ENCODE measurements around the gene CBLN2.
A peak's percentile ranks its signal among the peaks of the same experiment; 100 is the strongest.

CBLN2 gene

DNA sequence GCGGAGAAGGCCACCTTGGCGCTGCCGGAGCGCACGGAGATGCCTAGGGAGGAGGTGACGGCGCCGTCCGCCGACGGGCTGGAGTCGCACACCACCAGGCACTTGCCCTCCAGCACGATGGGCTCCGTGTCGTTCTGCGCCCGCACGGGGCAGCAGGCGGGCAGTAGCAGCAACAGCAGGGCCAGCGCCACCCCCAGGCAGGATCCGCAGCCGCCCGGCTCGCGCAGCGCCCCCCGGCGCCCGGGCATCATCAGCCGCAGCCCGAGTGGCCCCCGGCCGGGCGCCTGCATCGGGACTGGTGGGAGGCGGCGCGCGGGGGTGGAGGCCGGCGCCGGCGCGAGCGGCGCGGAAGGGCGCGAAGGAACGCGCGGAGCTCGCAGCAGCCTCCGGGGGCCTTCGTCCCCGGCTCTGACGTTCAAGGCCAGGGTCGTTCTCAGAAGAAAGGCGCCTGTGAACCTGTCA, 2.2 kb downstream of the CBLN2 start:
- no peaks in the 10 kb centered on the region for H3K9me3 ChIP-seq (ENCODE audit: control insufficient read depth, low read length)
- peaks cover 63% of the 10 kb centered on the region for H3K27me3 ChIP-seq (replicated peaks; ENCODE audit: control insufficient read depth, insufficient read depth, low read length)
- H3K36me3 ChIP-seq (ENCODE audit: control insufficient read depth, insufficient read depth, low read length, severe bottlenecking) = no peaks in the 10 kb centered on the region
- H3K9ac ChIP-seq (ENCODE audit: low read length) = no peak overlapping the region
- H3K4me1 ChIP-seq (ENCODE audit: control insufficient read depth, insufficient read depth, low read length) = peaks cover 7% of the 10 kb centered on the region
- DNase-seq (ENCODE audit: low read depth) = no peak
- H3K4me3 ChIP-seq (ENCODE audit: low read length) = no peak overlapping the region

- Histone ChIP-seq H3K9me3 (ENCODE audit: control insufficient read depth, low read length) (no peaks in the 10 kb centered on the region), H3K4me3 (ENCODE audit: low read length) (no peak overlapping the region), H3K9ac (ENCODE audit: low read length) (no peak overlapping the region), H3K27me3 (replicated peaks; ENCODE audit: control insufficient read depth, insufficient read depth, low read length) (peaks cover 57% of the 10 kb centered on the region), H3K4me1 (ENCODE audit: control insufficient read depth, insufficient read depth, low read length) (peaks cover 7% of the 10 kb centered on the region), H3K36me3 (ENCODE audit: control insufficient read depth, insufficient read depth, low read length, severe bottlenecking) (no peaks in the 10 kb centered on the region)
- DNase-seq (ENCODE audit: low read depth) = no peak
Observed at GRCh38 chr18:72539901-72540300, 4.2 kb downstream of the CBLN2 start.

DNA sequence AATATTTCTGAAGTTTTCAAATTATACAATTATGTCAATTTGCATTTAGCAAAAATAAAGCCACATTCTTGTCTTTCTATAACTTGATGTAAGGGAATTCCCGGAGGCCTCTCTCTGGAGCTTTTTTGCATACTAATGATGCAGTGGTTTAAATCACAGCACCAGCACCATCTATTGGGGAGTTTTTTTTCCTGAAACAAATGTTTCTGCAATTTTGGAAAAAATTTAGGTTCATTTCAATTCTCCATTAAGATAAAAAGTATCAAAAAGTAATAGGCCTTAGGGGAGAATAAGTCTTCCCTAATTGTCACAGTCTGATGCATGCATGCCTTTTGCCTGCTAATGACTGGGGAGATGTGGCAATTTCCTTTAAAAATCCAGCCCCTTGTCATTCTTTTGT, 13.5 kb downstream of the CBLN2 start:
- Histone ChIP-seq H3K36me3 (ENCODE audit: control insufficient read depth, insufficient read depth, low read length, severe bottlenecking) (no peaks in the 10 kb centered on the region), H3K27me3 (replicated peaks; ENCODE audit: control insufficient read depth, insufficient read depth, low read length) (no peaks in the 10 kb centered on the region), H3K9me3 (ENCODE audit: control insufficient read depth, low read length) (no peaks in the 10 kb centered on the region), H3K9ac (ENCODE audit: low read length) (no peak overlapping the region), H3K4me3 (ENCODE audit: low read length) (no peak overlapping the region), H3K4me1 (ENCODE audit: control insufficient read depth, insufficient read depth, low read length) (no peaks in the 10 kb centered on the region)
- DNase-seq (ENCODE audit: low read depth) = peak; percentile 53

DNA sequence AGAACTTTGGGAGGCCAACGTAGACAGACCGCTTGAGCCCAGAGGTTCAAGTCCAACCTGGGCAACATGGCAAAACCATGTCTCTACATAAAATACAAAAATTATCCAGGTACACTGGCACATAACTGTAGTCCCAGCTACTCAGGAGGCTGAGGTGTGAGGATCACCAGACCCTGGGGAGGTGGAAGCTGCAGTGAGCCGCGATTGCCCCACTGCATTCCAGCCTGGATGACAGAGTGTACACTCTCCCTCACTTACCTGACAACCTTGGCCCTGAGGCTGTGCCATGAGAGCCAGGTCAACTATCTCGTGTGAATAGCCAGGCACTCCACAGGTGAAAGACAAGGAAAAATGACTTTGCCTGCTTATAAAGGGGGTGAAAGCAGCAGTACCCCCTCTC, 39.3 kb downstream of the CBLN2 start:
- Histone ChIP-seq H3K4me3 (ENCODE audit: low read length) (no peak overlapping the region), H3K36me3 (ENCODE audit: control insufficient read depth, insufficient read depth, low read length, severe bottlenecking) (no peaks in the 10 kb centered on the region), H3K9me3 (ENCODE audit: control insufficient read depth, low read length) (no peaks in the 10 kb centered on the region), H3K27me3 (replicated peaks; ENCODE audit: control insufficient read depth, insufficient read depth, low read length) (no peaks in the 10 kb centered on the region), H3K9ac (ENCODE audit: low read length) (no peak overlapping the region), H3K4me1 (ENCODE audit: control insufficient read depth, insufficient read depth, low read length) (no peaks in the 10 kb centered on the region)
- DNase-seq (ENCODE audit: low read depth) = no peak

DNA sequence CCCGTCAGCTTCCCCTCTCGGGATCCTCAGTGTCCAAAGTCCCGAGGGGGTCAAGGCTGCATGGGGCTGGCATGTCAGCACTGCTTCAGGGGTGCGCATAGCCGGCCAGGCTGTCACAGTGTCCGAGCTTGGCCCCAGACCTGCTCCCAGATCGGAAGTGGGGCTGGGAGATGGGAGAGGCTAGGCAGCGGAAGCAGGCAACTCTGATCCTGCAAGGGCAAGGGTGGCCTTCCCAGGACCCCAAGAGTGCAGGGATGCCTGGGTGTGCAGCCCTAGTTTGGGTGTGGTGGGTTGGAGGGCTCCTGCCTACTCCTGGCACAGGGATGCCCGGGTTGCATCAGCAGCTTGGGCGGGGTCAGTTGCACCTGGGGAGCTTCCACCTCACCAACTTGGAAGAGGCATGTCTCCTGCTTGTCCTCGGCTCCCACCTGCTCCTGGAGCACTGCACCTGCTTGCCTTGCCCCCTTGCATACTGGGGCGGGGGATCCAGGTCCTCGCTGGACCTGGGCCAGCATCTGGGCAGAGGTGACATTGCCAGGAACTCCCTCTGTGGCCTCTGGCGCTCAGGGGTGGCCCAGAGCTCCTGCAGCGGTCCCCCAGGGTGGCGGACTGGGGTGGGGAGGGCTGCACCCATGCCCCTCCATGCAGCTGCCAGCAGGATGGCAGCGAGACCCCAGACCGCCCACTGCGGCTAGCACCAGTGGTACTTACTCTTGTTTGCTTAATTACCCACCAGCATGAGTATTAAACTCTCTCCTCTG, 41.3 kb downstream of the CBLN2 start:
- no peak overlapping the region for H3K4me3 ChIP-seq (ENCODE audit: low read length)

DNA sequence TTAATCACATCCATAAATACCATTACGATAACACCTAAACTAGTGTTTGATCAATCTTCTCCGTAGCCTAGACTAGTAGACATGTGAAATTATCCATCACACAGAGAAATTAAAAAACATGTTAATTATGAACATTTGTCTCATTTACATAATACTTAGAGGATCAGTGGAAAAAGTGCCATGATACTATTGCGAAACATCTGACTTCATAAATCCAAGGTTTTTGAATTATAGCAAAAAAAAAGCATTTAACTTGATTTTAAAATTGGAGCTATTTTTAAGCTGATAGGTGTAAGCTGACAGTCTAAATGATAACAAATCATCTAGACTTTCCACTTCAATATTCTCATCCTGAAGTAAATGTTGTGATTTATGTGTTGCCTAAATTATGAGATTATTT, 51.6 kb downstream of the CBLN2 start:
- Histone ChIP-seq H3K36me3 (ENCODE audit: control insufficient read depth, insufficient read depth, low read length, severe bottlenecking) (no peaks in the 10 kb centered on the region), H3K4me3 (ENCODE audit: low read length) (no peak overlapping the region), H3K9ac (ENCODE audit: low read length) (no peak overlapping the region), H3K9me3 (ENCODE audit: control insufficient read depth, low read length) (no peaks in the 10 kb centered on the region), H3K27me3 (replicated peaks; ENCODE audit: control insufficient read depth, insufficient read depth, low read length) (no peaks in the 10 kb centered on the region), H3K4me1 (ENCODE audit: control insufficient read depth, insufficient read depth, low read length) (no peaks in the 10 kb centered on the region)
- peak; percentile 11 for DNase-seq (ENCODE audit: low read depth)

More for the DNA sequence above, 41.3 kb downstream of the CBLN2 start:
- DNase-seq (ENCODE audit: low read depth) = no peak
- no peaks in the 10 kb centered on the region for H3K27me3 ChIP-seq (replicated peaks; ENCODE audit: control insufficient read depth, insufficient read depth, low read length)
- no peaks in the 10 kb centered on the region for H3K9me3 ChIP-seq (ENCODE audit: control insufficient read depth, low read length)
- no peak overlapping the region for H3K9ac ChIP-seq (ENCODE audit: low read length)
- no peaks in the 10 kb centered on the region for H3K36me3 ChIP-seq (ENCODE audit: control insufficient read depth, insufficient read depth, low read length, severe bottlenecking)
- no peaks in the 10 kb centered on the region for H3K4me1 ChIP-seq (ENCODE audit: control insufficient read depth, insufficient read depth, low read length)

All from adipocyte (in vitro differentiated cells).